GM21515 (cell line): ENCODE data around the gene AFAP1.

Source experiments
- ATAC-seq: cut with Tn5 transposase; IDR thresholded peaks from one replicate; pipeline ENCODE4 v1.9.1; 2021; ENCODE audit not compliant: unreplicated experiment

AFAP1 gene

GRCh38 chr4:7806338-7807090, 133.1 kb downstream of the AFAP1 start:
- no peak for ATAC-seq

DNA sequence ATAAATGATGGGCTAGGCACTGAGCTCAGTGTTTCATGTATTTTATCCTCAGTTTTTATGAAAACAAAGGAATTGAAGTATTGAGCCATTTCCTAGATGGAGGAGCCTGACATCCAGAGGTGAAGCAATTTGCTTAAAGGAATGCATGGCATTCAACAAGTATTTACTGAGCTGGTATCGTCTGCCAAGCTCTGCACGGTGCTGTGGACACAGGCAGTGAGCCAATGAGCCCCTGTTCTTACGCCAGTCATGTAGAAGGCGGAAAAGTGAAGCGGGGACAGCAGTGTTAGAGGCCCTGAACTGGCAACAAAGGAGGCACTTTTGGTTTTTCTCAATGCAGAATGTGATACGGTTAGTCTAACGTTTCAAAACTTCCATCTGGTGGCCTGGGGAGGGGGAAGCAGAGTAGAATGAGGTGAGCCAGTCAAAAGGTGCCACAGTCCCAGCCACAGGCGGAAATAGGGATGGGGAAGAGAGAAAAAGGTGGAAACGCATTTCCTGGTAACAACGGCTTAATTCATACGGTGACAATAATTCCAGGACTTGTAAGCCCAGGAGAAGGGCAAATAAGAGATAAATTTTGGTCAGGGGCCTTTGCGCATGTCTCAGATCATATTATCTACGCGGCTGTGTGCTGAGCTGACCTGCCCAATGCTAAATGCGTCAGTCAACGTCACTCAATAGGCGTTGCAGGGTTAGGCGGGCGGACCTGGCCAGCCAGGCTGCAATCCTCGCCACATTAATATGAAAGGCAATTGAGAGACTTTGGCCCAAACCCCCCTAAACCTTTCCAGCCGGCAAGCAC, 133.9 kb downstream of the AFAP1 start:
- no peak for ATAC-seq

DNA sequence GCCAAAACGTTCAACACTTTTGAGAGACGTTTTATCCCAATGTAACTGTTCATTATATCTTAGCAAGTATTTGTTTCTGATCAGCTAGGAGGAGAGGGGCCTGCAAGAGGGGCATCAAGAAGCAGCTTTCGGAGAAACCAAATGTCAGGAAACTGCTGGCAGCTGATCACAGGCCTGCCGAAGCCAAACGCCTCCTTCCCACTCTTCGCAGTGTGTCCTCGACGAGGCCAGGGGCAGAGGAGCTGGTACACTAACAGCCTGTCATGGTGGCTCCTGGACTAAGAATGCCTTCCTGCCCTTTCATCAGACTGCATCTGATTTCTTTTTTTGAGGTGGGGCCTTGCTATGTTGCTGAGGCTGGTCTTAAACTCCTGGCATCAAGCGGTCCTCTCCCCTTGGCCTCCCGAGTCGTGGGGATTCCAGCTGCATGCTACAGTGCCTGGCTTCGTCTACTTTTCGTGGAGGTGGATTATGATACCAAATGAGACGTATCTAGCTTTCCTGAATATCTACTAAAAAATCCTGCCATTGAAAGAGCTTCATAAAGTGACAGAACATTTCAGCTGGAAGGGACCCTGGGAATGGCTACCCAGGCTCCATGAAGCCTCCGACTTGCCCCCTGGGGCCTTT, 134.8 kb downstream of the AFAP1 start:
- no peak for ATAC-seq

- no peak for ATAC-seq
Observed at GRCh38 chr4:7803992-7804755, 135.5 kb downstream of the AFAP1 start.

DNA sequence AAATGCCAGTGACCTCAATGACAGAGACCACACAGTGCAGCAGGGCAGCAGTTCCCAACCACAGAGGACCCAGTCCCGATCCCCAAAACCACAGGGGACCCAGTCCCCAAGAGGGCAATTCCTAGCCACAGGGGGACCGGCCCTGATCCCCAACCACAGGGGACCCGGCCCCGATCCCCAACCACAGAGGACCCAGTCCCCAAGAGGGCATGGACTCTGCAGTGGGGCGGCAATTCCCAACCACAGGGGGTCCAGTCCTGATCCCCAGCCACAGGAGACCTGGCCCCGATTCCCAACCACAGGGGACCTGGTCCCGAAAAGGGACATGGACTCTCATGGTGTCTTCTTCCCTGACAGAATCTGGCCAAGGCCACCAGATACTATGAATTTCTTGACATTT, 136.3 kb downstream of the AFAP1 start:
- no peak for ATAC-seq

GRCh38 chr4:7802093-7802726, 137.5 kb downstream of the AFAP1 start:
- ATAC-seq: peak; percentile 84

GRCh38 chr4:7801641-7802040, 138.0 kb downstream of the AFAP1 start:
- ATAC-seq: no peak

GRCh38 chr4:7801001-7801400, 138.7 kb downstream of the AFAP1 start:
- no peak for ATAC-seq

DNA sequence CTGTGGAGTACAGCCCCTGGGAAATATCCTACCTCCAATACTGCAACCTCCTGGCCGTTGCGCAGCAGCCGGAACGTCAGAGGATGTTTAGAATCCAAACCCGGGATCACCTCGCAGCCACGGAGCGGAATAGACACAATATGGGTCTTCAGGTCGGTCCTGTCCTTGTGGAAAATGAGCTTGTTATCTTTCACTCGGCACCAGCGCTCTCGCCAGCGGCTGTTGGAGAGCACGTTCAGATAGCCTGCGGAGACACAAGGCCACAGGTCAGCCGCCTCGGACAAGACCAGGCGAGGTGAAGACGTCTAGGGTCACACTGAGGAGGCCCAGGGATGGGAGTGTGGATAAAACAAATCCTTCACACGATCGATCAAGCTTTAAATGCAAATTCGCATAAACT, 139.3 kb downstream of the AFAP1 start:
- no peak for ATAC-seq

DNA sequence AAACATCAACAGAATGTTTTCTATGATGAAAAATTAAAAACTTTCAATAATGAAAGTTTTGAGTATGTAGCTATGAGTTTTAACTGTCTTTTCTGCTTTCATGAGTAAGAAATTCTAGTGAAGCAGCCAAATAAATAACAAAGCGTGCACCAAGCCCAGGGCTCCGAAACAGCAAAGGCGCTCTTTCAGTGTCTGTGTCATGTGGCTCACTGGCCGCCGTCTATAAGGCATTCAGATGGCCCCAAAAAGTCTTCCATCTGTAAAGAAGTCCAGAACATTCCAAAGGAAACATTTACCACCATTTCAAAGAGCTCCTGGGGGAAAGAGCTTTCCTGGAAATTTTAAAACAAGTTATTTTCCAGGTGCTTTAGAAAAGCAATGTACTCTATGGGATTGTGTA, 139.9 kb downstream of the AFAP1 start:
- ATAC-seq: no peak

DNA sequence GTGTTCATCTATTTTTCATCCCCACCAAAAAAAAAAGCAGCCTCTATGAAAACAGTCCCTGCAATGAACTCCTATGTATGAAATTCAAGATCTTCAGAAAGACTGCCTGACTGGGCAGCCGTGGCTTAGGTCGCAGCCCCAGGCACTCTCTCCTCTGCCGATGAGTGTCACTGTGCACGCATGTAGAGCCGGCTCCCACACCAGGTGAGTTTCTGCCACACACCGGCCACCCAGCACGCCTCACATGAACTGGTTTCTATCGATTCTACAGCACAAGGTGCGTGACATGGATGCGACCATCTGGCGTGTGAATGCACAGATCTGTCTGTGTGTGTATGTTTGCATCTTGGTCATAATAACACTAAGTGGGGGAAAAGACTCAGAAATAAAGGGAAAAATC, 140.4 kb downstream of the AFAP1 start:
- ATAC-seq: no peak

- no peak for ATAC-seq
Observed at GRCh38 chr4:7798178-7798995, 141.3 kb downstream of the AFAP1 start.

DNA sequence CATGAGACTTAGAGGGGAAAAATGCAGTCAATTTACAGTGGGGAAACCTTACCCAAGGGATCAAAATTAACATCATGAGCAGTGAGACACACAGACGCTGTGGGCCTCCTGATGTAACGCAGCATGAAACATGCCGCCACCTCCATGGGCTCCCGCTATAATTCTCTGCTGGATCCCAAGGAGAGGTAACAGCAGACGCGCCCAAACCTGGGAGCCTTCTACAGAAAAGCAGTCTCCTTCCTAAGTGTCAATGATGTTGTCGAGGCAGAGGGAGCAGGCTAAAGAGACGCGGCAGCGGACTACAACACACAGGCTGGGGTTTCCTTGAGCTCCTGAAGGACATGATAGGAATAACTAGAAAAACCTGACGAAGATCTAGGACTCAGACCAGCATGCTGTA, 142.3 kb downstream of the AFAP1 start:
- no peak for ATAC-seq

GRCh38 chr4:7795983-7796382, 143.7 kb downstream of the AFAP1 start:
- no peak for ATAC-seq

DNA sequence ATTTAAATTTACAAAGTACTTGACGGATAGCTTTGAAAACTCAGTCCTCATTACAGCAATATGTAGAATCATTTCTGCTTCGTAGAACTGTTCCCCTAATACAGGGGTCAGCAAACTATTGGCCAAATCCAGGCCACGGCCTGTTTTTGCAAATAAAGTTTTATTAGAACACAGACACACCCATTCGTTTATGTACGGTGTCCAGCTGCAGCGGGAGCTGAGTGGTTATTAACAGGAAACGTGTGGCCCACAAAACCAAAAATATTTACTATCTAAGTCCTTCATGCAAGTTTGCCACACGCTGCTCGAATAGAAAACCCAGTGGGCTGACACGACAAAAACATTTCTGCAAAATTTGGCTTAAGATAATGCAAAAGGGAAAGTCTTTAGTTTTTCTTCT, 146.5 kb downstream of the AFAP1 start:
- ATAC-seq: no peak

GRCh38 chr4:7792616-7793015, 147.0 kb downstream of the AFAP1 start:
- ATAC-seq: peak; percentile 84

DNA sequence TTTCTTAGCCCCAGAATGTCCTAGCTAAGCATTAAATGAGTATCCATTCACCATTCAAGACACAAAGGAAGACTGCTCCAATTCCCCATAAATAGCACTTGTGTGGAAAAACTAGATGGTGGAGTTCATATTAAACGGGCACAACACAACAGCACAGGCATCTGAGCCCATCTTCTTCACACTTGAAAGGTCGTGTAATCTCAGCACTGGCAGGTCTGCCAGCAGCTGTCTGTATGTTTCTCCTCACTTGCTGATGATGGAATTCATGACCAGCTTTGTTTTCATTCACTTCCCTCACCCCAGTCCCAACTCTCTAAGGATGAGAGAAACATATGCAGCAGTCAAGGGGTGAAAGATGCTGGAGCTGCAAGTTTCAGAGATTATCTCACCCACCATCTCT, 148.7 kb downstream of the AFAP1 start:
- no peak for ATAC-seq

GRCh38 chr4:7790023-7790422, 149.6 kb downstream of the AFAP1 start:
- ATAC-seq: no peak

DNA sequence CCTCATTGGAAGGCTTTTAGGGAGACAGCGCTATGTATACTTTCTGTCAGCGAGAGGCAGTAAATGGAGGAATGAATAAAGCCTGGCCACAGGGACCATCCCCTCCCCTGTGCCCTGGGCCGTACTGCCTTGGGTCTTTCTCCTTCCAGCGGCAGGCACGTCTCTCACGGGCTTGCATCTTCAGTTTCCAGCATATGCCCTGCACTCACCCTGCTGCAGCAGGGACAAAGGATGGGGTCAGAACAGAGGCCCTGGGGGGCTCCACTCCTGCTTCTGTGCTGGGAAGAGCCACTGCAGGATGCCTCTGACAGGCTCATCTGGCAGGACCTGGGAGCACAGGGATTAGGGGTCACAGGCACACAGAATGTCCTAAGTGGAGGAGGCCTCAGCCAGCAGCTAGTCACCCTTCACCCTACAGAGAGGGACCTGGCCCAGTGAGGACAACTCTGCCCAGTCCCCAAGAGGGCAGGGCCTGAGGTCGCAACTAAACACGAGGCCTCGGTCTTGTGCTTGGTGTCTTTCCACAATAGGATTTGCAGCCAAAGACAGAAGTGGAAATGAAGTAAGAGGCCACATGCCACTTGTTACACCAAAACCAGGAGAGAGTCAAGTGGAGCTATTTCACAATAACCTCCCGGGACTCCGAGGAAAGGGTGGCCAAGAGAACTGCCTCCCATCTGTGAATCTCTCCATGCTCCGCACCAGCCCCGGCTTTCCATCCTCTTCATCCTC, 150.8 kb downstream of the AFAP1 start:
- no peak for ATAC-seq
